Neuronal stem cell (in vitro differentiated cells): ENCODE data around the gene RIPOR3.
"Not testable (repeated sequence)": the region's sequence is repeated elsewhere in the genome, so short reads cannot be mapped to it uniquely, and the experiment has no call there.

ENCODE experiments used
- DNase-seq: peaks from one replicate; pipeline ENCODE4 v3.0.0-alpha.2; 2013; ENCODE audit warnings: low spot score
- H2AFZ ChIP-seq: one replicate; pipeline ENCODE4 v1.6.1; 2013; ENCODE audit warnings: mild to moderate bottlenecking, low read length, inconsistent platforms
- H2AK5ac ChIP-seq: 2 replicates; pipeline ENCODE4 v1.6.1; 2013; ENCODE audit warnings: low read depth, mild to moderate bottlenecking, inconsistent platforms, low read length, moderate library complexity, mixed read lengths
- H2BK120ac ChIP-seq: 2 replicates; pipeline ENCODE4 v1.6.1; 2013; ENCODE audit warnings: low read depth, mild to moderate bottlenecking, inconsistent platforms, low read length, moderate library complexity, mixed read lengths
- H2BK12ac ChIP-seq: one replicate; pipeline ENCODE4 v1.6.1; 2013; ENCODE audit warnings: low read length, inconsistent platforms
- H2BK15ac ChIP-seq: 2 replicates; pipeline ENCODE4 v1.6.1; 2013; ENCODE audit warnings: mild to moderate bottlenecking, low read length, inconsistent platforms, mixed read lengths
- H2BK5ac ChIP-seq: one replicate; pipeline ENCODE4 v1.6.1; 2013; ENCODE audit warnings: inconsistent platforms, mild to moderate bottlenecking, low read length, moderate library complexity
- H3K14ac ChIP-seq: one replicate; pipeline ENCODE4 v1.6.1; 2013; ENCODE audit warnings: low read length, inconsistent platforms
- H3K18ac ChIP-seq: 2 replicates; pipeline ENCODE4 v1.6.1; 2013; ENCODE audit warnings: low read length, inconsistent platforms
- H3K23ac ChIP-seq: 2 replicates; pipeline ENCODE4 v1.6.1; 2013; ENCODE audit warnings: low read depth, mild to moderate bottlenecking, mixed read lengths, low read length, inconsistent platforms; ENCODE audit not compliant: poor library complexity
- H3K27ac ChIP-seq: replicated peaks from 3 replicates; pipeline ENCODE4 v1.5.1; 2013; ENCODE audit warnings: low read length, inconsistent platforms
- H3K27me3 ChIP-seq, 3 experiments: 2 replicates each; pipeline ENCODE4 v1.6.1; 2013; ENCODE audit warnings: low read length in 3 of 3, mild to moderate bottlenecking in 2 of 3, inconsistent platforms in 1 of 3, low read depth in 1 of 3, mixed read lengths in 1 of 3, moderate library complexity in 1 of 3; ENCODE audit not compliant: control insufficient read depth in 3 of 3, insufficient read depth in 3 of 3
- H3K36me3 ChIP-seq, 2 donors: replicated peaks in 1 of 2; 2 replicates each; pipeline ENCODE4 v1.6.1; 2013; ENCODE audit warnings: low read length in 2 of 2; ENCODE audit not compliant: control insufficient read depth in 2 of 2, insufficient read depth in 2 of 2
- H3K4ac ChIP-seq: 2 replicates; pipeline ENCODE4 v1.6.1; 2013; ENCODE audit warnings: inconsistent platforms, mild to moderate bottlenecking, low read length, moderate library complexity
- H3K4me1 ChIP-seq, 2 donors: 1 replicate in 1 of 2; 2 replicates in 1 of 2; pipeline ENCODE4 v1.6.1; 2013; ENCODE audit warnings: low read length in 2 of 2, low read depth in 1 of 2; ENCODE audit not compliant: control insufficient read depth in 2 of 2, insufficient read depth in 1 of 2
- H3K4me2 ChIP-seq: one replicate; pipeline ENCODE4 v1.6.1; 2013; ENCODE audit warnings: mild to moderate bottlenecking, low read length, inconsistent platforms; ENCODE audit not compliant: insufficient read depth, poor library complexity, severe bottlenecking
- H3K4me3 ChIP-seq, 2 donors: 2 replicates each; pipeline ENCODE4 v1.5.1; 2013; ENCODE audit warnings: low read length in 2 of 2, mild to moderate bottlenecking in 2 of 2, inconsistent platforms in 1 of 2, moderate library complexity in 1 of 2
- H3K79me1 ChIP-seq: one replicate; pipeline ENCODE4 v1.6.1; 2013; ENCODE audit warnings: low read depth, mild to moderate bottlenecking, inconsistent platforms, low read length, moderate library complexity
- H3K9ac ChIP-seq: one replicate; pipeline ENCODE4 v1.6.1; 2013; ENCODE audit warnings: mild to moderate bottlenecking, low read depth, low read length, inconsistent platforms; ENCODE audit not compliant: poor library complexity
- H3K9me3 ChIP-seq, 2 donors: replicated peaks in 1 of 2; 2 replicates each; pipeline versions ENCODE3 to v1.6.1; 2013; ENCODE audit warnings: low read length in 2 of 2, mild to moderate bottlenecking in 2 of 2, inconsistent platforms in 1 of 2, low read depth in 1 of 2, mixed read lengths in 1 of 2, moderate library complexity in 1 of 2; ENCODE audit not compliant: control insufficient read depth in 2 of 2, insufficient read depth in 1 of 2
- H4K8ac ChIP-seq: one replicate; pipeline ENCODE4 v1.6.1; 2013; ENCODE audit warnings: low read depth, mild to moderate bottlenecking, inconsistent platforms, low read length, moderate library complexity
- H4K91ac ChIP-seq: one replicate; pipeline ENCODE4 v1.6.1; 2013; ENCODE audit warnings: low read length, low read depth, mild to moderate bottlenecking, inconsistent platforms; ENCODE audit not compliant: poor library complexity
- whole genome bisulfite sequencing, 2 donors: extraction: QIAGEN DNeasy Blood & Tissue Kit; methylation state at CpG; one replicate each; pipeline ENCODE4 v1.1.7; 2013; ENCODE audit warnings: missing lambda C conversion rate in 2 of 2, mixed read lengths in 1 of 2; ENCODE audit not compliant: insufficient read length in 2 of 2, insufficient replicate concordance in 1 of 2; ENCODE audit errors: extremely low coverage in 2 of 2; 5-methylcytosine and 5-hydroxymethylcytosine counted together

RIPOR3 gene

DNA sequence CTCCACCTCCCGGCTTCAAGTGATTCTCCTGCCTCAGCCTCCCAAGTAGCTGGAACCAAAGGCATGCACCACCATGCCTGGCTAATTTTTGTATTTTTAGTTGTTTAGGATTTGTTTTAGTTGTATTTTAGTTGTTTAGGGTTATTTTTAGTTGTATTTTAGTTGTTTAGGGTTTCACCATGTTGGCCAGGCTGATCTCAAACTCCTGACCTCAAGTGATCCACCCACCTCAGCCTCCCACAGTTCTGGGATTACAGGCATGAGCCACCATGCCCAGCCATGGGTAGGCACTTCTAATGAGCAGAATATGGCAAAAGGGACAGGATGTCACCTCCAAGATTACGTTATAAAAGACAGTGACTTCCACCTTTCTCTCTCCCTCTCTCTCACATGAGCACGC is 20.3 kb downstream of the RIPOR3 start:
- H3K18ac ChIP-seq, H3K27ac ChIP-seq, H3K4me1 ChIP-seq, H3K23ac ChIP-seq, H2BK12ac ChIP-seq, H2BK15ac ChIP-seq, H3K9ac ChIP-seq, H3K4me2 ChIP-seq, H3K36me3 ChIP-seq, H2AK5ac ChIP-seq, H2BK5ac ChIP-seq, H4K91ac ChIP-seq, H4K8ac ChIP-seq, H3K4ac ChIP-seq, H3K14ac ChIP-seq, H2AFZ ChIP-seq, H3K4me3 ChIP-seq, H3K79me1 ChIP-seq, H3K9me3 ChIP-seq, DNase-seq, H3K27me3 ChIP-seq, H2BK120ac ChIP-seq: not testable (repeated sequence)
- WGBS, 2 donors = no CpG with 5 or more reads among the region's 3 CpGs

GRCh38 chr20:50670126-50670862 is 21.0 kb downstream of the RIPOR3 start:
- Histone ChIP-seq H3K79me1 (no peaks in the 10 kb centered on the region), H2BK12ac (no peak overlapping the region), H3K4me2 (no peak overlapping the region), H2AFZ (no peak overlapping the region), H2BK15ac (no peak overlapping the region), H3K9ac (no peak overlapping the region), H3K14ac (no peak overlapping the region), H2BK120ac (no peak overlapping the region), H3K4me3 (no peak overlapping the region), H3K4ac (no peak overlapping the region), H3K23ac (no peak overlapping the region), H4K91ac (no peak overlapping the region), H2BK5ac (no peak overlapping the region), H4K8ac (no peak overlapping the region), H2AK5ac (no peak overlapping the region), H3K18ac (no peak overlapping the region), H3K4me1 (peaks cover 1 to 2% of the 10 kb centered on the region in 2 donors), H3K27ac (no peak overlapping the region), H3K36me3 (peaks cover 0 to 2% of the 10 kb centered on the region in 2 donors), H3K9me3 (no peaks in the 10 kb centered on the region), H3K27me3 (no peaks in the 10 kb centered on the region)
- no peak for DNase-seq
- WGBS, 2 donors = no CpG with 5 or more reads among the region's 12 CpGs

DNA sequence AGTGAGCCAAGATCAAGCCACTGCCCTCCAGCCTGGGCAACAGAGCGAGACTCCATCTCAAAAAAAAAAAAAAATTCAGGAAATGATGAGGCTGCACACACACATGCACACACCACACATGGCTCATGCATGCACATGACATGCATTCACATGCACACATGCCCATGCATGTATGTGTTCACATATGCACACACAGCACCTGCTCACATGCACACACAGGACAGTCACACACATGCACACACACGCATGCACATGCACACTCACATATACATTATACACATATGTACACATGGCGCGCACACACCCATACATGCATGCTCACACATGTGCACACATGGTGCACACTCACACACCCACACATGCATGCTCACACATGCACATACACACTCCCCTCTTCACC is 22.5 kb downstream of the RIPOR3 start:
- no CpG with 5 or more reads among the region's 4 CpGs for WGBS, 2 donors
- H3K23ac ChIP-seq = no peak overlapping the region
- H4K91ac ChIP-seq = peak overlapping the region; percentile 18
- H2BK5ac ChIP-seq = no peak overlapping the region
- H4K8ac ChIP-seq = no peak overlapping the region
- H2AK5ac ChIP-seq = no peak overlapping the region
- H3K9ac ChIP-seq = peak overlapping the region; percentile 13
- peak overlapping the region in 1 of 2 donors; percentile 31 for H3K4me3 ChIP-seq
- H2AFZ ChIP-seq = no peak overlapping the region
- no peaks in the 10 kb centered on the region for H3K27me3 ChIP-seq
- DNase-seq = no peak
- H3K14ac ChIP-seq = no peak overlapping the region
- no peaks in the 10 kb centered on the region for H3K9me3 ChIP-seq
- no peaks in the 10 kb centered on the region for H3K79me1 ChIP-seq
- peaks cover 0 to 2% of the 10 kb centered on the region in 2 donors for H3K36me3 ChIP-seq
- peaks cover 1 to 2% of the 10 kb centered on the region in 2 donors for H3K4me1 ChIP-seq
- no peak overlapping the region for H2BK120ac ChIP-seq
- H3K27ac ChIP-seq = no peak overlapping the region
- H3K4ac ChIP-seq = no peak overlapping the region
- H3K18ac ChIP-seq = no peak overlapping the region
- no peak overlapping the region for H3K4me2 ChIP-seq
- no peak overlapping the region for H2BK15ac ChIP-seq
- no peak overlapping the region for H2BK12ac ChIP-seq

- Histone ChIP-seq H3K36me3 (peaks cover 0 to 2% of the 10 kb centered on the region in 2 donors), H2BK5ac (no peak overlapping the region), H3K4me1 (peaks cover 1 to 2% of the 10 kb centered on the region in 2 donors), H4K91ac (no peak overlapping the region), H3K27ac (no peak overlapping the region), H3K4me3 (no peak overlapping the region), H2BK15ac (no peak overlapping the region), H2AK5ac (no peak overlapping the region), H2AFZ (no peak overlapping the region), H3K4me2 (no peak overlapping the region), H2BK12ac (no peak overlapping the region), H3K14ac (no peak overlapping the region), H4K8ac (no peak overlapping the region), H3K27me3 (no peaks in the 10 kb centered on the region), H3K9ac (no peak overlapping the region), H3K79me1 (no peaks in the 10 kb centered on the region), H3K18ac (no peak overlapping the region), H3K4ac (no peak overlapping the region), H3K9me3 (no peaks in the 10 kb centered on the region), H3K23ac (no peak overlapping the region), H2BK120ac (no peak overlapping the region)
- DNase-seq = no peak
- no CpG with 5 or more reads among the region's 6 CpGs for WGBS, 2 donors
Measured at GRCh38 chr20:50668326-50668725, 23.0 kb downstream of the RIPOR3 start.
